ENCODE measurements around the gene SNRNP35.

SNRNP35 gene

DNA sequence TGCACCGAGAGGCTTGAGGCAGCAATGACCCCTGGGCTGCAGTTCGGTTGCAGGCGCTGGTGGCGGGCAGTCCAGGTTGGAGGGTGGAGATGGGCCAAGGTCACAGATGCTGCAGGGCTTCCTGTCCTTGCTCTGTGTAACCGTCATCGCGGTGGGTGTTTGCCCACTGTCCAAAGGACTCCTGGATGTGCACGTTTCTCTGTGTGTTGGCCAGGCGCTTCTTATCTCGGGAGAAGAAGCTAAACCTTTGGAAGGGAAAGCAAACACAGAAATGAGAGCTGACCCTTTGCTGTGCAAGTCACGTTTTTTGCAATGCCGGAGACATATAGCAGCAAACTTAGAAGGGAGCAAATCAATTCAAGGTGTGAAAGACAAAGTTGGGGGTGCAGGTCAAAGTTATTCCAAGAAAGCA is 14.5 kb downstream of the SNRNP35 start:
- TF ChIP-seq, protein P1, sequence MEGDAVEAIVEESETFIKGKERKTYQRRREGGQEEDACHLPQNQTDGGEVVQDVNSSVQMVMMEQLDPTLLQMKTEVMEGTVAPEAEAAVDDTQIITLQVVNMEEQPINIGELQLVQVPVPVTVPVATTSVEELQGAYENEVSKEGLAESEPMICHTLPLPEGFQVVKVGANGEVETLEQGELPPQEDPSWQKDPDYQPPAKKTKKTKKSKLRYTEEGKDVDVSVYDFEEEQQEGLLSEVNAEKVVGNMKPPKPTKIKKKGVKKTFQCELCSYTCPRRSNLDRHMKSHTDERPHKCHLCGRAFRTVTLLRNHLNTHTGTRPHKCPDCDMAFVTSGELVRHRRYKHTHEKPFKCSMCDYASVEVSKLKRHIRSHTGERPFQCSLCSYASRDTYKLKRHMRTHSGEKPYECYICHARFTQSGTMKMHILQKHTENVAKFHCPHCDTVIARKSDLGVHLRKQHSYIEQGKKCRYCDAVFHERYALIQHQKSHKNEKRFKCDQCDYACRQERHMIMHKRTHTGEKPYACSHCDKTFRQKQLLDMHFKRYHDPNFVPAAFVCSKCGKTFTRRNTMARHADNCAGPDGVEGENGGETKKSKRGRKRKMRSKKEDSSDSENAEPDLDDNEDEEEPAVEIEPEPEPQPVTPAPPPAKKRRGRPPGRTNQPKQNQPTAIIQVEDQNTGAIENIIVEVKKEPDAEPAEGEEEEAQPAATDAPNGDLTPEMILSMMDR (IDR thresholded peaks at IDR 0.05) = no peak

DNA sequence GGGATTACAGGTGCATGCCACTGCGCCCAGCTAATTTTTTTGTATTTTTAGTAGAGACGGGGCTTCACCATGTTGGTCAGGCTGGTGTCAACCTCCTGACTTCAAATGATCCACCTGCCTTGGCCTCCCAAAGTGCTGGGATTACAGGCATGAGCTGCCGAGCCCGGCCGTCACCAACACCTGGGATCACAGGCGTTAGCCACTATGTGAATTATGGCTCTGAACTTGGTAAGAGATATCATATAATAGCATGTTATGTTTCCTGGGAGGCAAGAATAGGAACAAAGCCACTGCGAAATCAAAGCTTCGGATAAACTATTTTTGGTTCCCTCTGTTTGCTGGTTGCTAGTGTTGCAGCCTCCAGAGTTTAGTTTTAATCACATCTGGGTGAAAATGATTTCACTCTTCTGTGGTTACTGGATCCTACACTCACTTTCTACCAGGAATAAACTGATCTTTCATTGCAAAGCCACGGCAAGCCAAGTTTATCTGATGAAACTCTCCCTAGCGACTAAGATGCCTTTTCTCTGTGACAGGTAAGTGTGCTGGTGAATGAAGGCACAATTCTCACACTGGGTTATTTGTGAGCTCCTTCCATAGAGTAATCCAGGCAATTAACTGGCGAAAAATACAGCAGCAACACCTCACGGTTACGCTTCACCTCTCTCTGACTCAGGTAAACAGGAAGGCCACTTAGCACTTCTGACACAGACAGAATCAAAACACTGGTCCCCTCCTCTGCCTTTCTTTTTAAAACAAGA is 16.7 kb downstream of the SNRNP35 start:
- TF ChIP-seq, protein P1 (IDR thresholded peaks at IDR 0.05) = no peak

DNA sequence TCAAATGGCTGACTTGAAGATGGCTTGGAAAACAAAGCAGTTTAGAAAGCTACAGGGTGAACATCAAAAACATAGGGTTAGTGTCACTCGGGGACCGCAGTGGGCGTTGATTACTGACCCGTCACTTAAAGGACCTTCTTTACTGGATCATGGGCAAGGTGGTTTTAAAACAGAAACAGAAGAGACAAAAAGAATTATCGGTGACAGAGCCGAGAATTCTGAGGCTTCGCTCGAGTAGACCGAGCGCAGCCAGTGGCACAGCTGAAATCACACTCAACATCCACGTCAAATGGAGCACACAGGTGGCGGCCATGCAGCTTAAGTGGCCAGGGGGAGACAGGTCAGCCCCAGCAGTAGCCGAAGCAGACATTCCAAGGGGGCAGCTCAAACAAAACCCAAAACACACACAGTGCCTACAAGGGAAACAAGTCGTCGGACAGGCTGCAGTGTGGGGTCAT is 17.3 kb downstream of the SNRNP35 start:
- TF ChIP-seq, protein P1 (IDR thresholded peaks at IDR 0.05) = no peak

DNA sequence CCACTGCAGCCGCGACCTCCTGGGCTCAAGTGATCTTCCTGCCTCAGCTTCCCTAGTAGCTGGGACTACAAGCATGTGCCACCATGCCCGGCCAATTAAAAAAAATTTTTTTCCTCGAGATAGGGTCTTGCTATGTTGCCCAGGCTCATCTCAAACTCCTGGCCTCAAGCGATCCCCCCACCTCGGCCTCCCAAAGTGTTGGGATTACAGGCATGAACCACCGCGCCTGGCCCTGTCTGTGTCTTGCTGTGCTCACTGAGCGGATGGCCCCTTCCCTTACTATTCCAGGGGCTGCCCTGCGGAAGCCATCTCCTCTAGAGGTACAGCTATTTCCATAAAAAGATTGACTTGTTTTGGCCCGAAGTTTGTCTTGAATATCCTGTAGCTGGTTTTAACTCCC is 20.1 kb downstream of the SNRNP35 start:
- TF ChIP-seq, protein P1 (IDR thresholded peaks at IDR 0.05) = no peak

DNA sequence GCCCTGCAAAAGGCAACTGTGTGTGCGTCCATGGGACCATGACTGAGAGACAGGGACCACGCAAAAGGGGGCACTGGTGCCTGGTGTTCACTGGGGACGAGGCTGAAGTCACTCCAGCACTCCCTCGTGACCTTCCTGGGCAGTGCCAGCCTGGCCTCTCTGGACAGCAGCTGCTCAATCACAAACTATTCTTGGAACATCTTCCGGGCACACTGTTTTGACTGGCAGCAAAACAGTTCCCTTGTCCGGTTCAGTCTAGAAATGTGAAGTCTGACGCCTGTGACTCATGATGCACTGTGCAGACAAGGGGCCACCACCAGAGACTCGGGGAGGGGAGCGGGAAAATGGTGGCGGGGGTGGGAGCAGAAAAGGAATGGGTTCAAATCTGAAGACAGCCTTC is 20.8 kb downstream of the SNRNP35 start:
- TF ChIP-seq, protein P1 (IDR thresholded peaks at IDR 0.05) = no peak

DNA sequence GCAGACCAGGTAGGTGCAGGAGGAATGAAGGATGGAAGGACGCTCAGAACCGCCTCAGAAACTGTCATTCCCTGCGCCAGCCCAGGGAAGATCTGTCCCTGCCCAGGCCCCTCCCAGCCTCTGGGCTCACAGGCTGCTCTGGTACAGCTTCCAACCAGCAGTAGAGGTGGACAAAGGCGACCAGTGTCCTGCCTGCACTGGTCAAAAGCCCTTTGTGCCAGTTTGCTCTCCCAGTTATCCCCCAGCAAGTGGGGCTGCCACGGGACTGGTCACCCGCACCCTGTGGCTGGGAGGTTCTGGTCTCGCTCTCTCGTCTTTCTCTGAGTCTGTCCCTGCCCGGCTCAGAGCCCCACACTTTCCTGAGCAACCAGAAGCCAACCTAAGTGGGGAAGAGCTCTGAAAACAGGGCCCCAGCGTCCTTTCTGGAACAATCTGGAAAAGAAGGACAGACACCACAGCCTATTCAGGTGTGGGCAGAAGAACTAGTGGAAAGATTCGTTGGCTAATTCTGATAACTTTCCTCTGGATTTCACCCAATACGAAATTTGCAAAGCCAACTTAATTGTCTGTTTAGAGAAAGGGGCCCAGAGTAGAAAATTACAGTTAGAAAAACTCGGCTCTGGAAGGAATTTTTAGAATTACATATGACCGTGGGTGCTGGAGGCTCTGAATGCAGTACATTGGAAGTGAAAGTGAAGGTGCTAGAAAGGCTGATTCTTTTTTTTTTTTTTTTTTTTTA is 21.7 kb downstream of the SNRNP35 start:
- TF ChIP-seq, protein P1 (IDR thresholded peaks at IDR 0.05) = no peak

DNA sequence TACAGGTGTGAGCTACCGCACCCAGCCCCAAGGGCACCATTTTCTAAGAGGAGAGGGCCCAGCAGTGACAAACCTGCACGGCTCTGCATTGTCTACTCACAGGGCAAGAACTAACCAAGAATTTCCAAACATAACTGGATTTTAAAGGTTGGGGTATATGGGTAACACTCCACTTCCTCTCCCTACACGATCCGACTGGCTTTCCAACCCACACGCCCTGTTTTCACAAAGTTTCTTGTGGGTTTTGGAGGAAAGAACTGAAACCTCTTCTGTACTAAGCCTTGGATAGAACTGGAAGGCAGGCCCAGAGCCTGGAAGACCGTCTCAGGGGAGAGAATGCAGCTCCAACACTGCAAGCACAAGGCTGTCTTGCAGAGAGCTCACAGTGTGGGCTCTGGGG is 24.9 kb downstream of the SNRNP35 start:
- TF ChIP-seq, protein P1 (IDR thresholded peaks at IDR 0.05) = no peak

Measured in LNCAP (cell line).